ENCODE measurements around the gene ZNF134. TPM values are rescaled to one million over a fixed set of nuclear protein-coding genes. Genes with fewer than 3 reads are reported as not detected.

ZNF134 gene
- total and polyA plus RNA-seq, 7 donors: 3.4 to 8.6 (median 7.4) TPM

DNA sequence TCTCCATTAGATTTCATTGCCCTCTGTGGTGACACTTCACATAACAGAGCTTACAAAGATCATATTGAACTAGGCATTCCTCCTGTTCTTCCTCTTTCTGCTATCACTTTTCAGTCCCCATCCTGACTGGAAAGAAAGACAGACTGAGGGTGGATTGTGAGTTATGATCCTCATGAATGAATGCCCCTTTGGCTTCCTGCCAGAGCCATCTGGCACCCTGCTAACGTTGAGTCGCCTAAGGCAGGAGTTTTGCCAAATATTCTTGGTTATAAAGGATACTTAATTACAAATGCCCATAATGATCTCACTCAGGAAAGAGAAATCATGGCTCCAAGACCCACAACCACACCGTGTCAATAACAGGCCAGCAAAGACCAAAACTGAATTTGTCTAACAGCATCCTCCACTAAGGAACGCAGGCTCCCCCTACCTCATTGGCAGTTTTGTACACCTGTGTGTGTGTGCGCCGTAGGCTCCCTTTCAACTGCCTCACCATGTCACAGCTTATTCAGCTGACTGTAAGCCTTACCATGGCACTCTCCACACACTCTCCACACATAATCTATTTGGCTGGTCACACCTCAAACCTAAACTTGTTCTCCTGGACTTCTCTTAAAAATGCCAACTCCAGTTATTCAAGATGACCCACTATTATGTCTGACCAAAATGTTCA lies 34.4 kb downstream of the ZNF134 start:
- intact Hi-C loops (cut with DNase I): no loop called here
- H3K4me3 ChIP-seq: no peak overlapping the region
- no peak for DNase-seq
- H3K27ac ChIP-seq: no peak overlapping the region
- H3K4me1 ChIP-seq: no peaks in the 10 kb centered on the region
- ATAC-seq: no peak
- H3K27me3 ChIP-seq (ENCODE audit: insufficient read depth in 3 of 3, low read length in 2 of 3): peaks cover 0 to 4% (median 2%) of the 10 kb centered on the region in 3 donors
- peaks cover 24% of the 10 kb centered on the region for H3K9me3 ChIP-seq
- H3K36me3 ChIP-seq (ENCODE audit: insufficient read depth in 1 of 2, low read depth in 1 of 2): no peaks in the 10 kb centered on the region
- WGBS, 3 donors: 50 to 53% (median 51%) methylated on average over 6 of the region's 6 CpGs
- TF ChIP-seq, protein P1, sequence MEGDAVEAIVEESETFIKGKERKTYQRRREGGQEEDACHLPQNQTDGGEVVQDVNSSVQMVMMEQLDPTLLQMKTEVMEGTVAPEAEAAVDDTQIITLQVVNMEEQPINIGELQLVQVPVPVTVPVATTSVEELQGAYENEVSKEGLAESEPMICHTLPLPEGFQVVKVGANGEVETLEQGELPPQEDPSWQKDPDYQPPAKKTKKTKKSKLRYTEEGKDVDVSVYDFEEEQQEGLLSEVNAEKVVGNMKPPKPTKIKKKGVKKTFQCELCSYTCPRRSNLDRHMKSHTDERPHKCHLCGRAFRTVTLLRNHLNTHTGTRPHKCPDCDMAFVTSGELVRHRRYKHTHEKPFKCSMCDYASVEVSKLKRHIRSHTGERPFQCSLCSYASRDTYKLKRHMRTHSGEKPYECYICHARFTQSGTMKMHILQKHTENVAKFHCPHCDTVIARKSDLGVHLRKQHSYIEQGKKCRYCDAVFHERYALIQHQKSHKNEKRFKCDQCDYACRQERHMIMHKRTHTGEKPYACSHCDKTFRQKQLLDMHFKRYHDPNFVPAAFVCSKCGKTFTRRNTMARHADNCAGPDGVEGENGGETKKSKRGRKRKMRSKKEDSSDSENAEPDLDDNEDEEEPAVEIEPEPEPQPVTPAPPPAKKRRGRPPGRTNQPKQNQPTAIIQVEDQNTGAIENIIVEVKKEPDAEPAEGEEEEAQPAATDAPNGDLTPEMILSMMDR (IDR thresholded peaks at IDR 0.05): no peak

DNA sequence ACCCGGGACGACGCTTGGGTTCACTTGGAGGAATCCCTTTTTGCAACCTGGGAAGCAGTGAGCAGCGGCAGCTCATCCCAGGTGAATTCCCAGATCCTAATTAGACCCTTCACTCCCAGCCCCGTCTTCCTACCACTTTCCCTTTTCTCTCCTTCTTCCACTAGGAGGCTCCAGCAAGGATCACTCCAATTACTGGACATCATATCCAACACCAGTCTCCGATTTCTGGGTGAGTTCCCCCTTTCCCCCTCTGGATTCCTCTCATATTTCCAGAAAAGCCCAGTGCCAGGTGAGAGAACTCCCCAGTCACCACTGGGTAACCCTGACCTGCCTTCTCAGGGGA lies 37.6 kb downstream of the ZNF134 start:
- Histone ChIP-seq H3K27me3 (ENCODE audit: insufficient read depth in 3 of 3, low read length in 2 of 3) (peaks cover 0 to 4% (median 2%) of the 10 kb centered on the region in 3 donors), H3K9me3 (peaks cover 7% of the 10 kb centered on the region), H3K36me3 (ENCODE audit: insufficient read depth in 1 of 2, low read depth in 1 of 2) (no peaks in the 10 kb centered on the region), H3K27ac (no peak overlapping the region), H3K4me3 (no peak overlapping the region), H3K4me1 (no peaks in the 10 kb centered on the region)
- ATAC-seq (no peak), DNase-seq (no peak)
- 34 to 37% (median 34%) methylated on average over 6 of the region's 6 CpGs for WGBS, 3 donors
- intact Hi-C loops (cut with DNase I): no loop called here
- TF ChIP-seq, protein P1 (IDR thresholded peaks at IDR 0.05): no peak

DNA sequence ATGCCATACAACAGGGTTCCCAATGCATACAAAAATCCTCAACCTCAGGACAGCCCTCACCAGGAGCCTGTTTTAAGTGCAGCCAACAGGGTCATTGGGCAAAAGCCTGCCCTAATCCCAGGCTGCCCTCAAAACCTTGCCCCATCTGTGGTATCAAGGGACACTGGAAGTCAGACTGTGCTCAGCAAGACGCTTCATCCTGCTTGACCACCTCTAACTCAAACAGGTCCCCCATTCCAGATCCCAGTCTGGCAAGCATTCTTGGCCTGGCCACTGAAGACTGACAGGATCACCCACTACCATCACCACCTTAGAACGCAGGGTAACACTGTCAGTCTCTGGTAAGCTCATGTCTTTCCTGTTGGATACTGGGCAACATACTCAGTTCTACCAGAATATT lies 39.6 kb downstream of the ZNF134 start:
- intact Hi-C loops (cut with DNase I): no loop called here
- Histone ChIP-seq H3K9me3 (peaks cover 7% of the 10 kb centered on the region), H3K4me3 (no peak overlapping the region), H3K27ac (no peak overlapping the region), H3K36me3 (ENCODE audit: insufficient read depth in 1 of 2, low read depth in 1 of 2) (no peaks in the 10 kb centered on the region), H3K27me3 (ENCODE audit: insufficient read depth in 3 of 3, low read length in 2 of 3) (peaks cover 0 to 4% (median 2%) of the 10 kb centered on the region in 3 donors), H3K4me1 (no peaks in the 10 kb centered on the region)
- ATAC-seq (no peak), DNase-seq (no peak)
- 77 to 93% (median 83%) methylated on average over 2 of the region's 2 CpGs for WGBS, 3 donors
- TF ChIP-seq, protein P1 (IDR thresholded peaks at IDR 0.05): no peak

DNA sequence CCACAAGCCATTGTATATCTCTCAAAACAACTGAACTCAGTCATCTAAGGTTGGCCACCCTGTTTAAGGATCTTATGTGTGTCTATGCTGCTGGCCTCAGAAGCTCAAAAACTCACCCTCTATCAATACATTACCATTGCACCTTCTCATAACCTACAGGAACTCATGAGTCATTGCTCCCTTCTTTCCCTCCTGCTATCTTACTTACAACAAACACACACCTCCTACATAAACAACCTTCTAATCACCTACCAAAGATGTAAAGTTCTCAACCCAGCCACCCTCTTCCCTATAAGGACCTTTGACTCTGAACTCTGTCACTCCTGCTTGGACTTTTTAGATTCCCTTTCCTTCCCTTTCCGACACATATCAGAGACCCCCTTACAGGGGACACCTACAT lies 41.4 kb downstream of the ZNF134 start:
- Histone ChIP-seq H3K9me3 (peaks cover 3% of the 10 kb centered on the region), H3K27me3 (ENCODE audit: insufficient read depth in 3 of 3, low read length in 2 of 3) (peaks cover 0 to 4% (median 2%) of the 10 kb centered on the region in 3 donors), H3K4me1 (no peaks in the 10 kb centered on the region), H3K4me3 (no peak overlapping the region), H3K36me3 (ENCODE audit: insufficient read depth in 1 of 2, low read depth in 1 of 2) (no peaks in the 10 kb centered on the region), H3K27ac (no peak overlapping the region)
- ATAC-seq (no peak), DNase-seq (no peak)
- 42 to 96% (median 92%) methylated on average over 1 of the region's 1 CpG for WGBS, 3 donors
- TF ChIP-seq, protein P1 (IDR thresholded peaks at IDR 0.05): no peak
- intact Hi-C loops (cut with DNase I): no loop called here

DNA sequence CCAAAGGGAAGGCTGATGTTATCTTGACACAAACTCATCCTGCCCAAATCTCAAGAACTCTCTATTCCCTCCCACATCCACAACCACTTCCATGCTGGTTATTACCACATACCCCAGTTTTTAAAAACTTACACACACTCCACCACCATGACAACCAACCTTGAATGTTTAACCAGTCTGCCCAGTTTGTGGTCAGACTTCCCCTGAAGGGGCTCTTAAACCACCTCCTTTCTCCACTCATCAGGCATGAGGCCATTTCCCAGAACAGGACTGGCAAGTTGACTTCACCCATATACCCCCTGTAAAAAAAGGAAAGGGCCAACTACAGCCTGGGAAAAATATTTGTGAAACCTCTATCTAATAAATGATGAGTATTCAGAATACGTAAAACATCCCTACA lies 42.3 kb downstream of the ZNF134 start:
- no peaks in the 10 kb centered on the region for H3K36me3 ChIP-seq (ENCODE audit: insufficient read depth in 1 of 2, low read depth in 1 of 2)
- ATAC-seq (no peak), DNase-seq (no peak)
- no peak overlapping the region for H3K4me3 ChIP-seq
- peaks cover 0 to 4% (median 2%) of the 10 kb centered on the region in 3 donors for H3K27me3 ChIP-seq (ENCODE audit: insufficient read depth in 3 of 3, low read length in 2 of 3)
- no peaks in the 10 kb centered on the region for H3K4me1 ChIP-seq
- 74 to 86% (median 84%) methylated on average over 1 of the region's 1 CpG for WGBS, 3 donors
- H3K9me3 ChIP-seq: peaks cover 3% of the 10 kb centered on the region
- TF ChIP-seq, protein P1 (IDR thresholded peaks at IDR 0.05): no peak
- H3K27ac ChIP-seq: no peak overlapping the region
- intact Hi-C loops (cut with DNase I): no loop called here

Data from psoas muscle (tissue), 8 donors.